GM12874 (cell line): ENCODE results near the gene MS4A15.

Source experiments
- TF ChIP-seq, protein P1 (sequence below): IDR thresholded peaks from 2 replicates; pipeline ENCODE4 v1.5.1; 2011; ENCODE audit warnings: low read depth, mild to moderate bottlenecking, control low read depth, low read length, moderate library complexity; ENCODE audit not compliant: insufficient read depth

The MS4A15 gene

DNA sequence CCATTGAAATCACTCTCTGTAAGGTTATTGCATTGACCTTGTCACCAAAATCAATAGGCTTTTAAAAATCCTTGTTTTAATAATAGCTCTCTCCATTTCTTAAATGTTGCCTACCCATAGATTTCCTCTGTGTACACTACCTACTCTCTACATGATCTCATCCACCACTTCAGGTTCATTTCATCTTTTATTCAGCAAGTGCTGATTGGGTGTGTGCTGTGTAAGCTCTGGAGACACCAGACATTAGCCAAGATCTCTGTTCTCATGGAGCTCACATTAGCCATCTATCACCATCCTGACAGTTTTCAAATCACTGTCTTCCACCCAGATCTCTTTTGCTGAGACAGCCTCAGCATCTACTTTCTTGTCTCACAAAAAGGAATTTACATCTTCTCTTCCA is 24.1 kb downstream of the MS4A15 start:
- TF ChIP-seq, protein P1, sequence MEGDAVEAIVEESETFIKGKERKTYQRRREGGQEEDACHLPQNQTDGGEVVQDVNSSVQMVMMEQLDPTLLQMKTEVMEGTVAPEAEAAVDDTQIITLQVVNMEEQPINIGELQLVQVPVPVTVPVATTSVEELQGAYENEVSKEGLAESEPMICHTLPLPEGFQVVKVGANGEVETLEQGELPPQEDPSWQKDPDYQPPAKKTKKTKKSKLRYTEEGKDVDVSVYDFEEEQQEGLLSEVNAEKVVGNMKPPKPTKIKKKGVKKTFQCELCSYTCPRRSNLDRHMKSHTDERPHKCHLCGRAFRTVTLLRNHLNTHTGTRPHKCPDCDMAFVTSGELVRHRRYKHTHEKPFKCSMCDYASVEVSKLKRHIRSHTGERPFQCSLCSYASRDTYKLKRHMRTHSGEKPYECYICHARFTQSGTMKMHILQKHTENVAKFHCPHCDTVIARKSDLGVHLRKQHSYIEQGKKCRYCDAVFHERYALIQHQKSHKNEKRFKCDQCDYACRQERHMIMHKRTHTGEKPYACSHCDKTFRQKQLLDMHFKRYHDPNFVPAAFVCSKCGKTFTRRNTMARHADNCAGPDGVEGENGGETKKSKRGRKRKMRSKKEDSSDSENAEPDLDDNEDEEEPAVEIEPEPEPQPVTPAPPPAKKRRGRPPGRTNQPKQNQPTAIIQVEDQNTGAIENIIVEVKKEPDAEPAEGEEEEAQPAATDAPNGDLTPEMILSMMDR = no peak

DNA sequence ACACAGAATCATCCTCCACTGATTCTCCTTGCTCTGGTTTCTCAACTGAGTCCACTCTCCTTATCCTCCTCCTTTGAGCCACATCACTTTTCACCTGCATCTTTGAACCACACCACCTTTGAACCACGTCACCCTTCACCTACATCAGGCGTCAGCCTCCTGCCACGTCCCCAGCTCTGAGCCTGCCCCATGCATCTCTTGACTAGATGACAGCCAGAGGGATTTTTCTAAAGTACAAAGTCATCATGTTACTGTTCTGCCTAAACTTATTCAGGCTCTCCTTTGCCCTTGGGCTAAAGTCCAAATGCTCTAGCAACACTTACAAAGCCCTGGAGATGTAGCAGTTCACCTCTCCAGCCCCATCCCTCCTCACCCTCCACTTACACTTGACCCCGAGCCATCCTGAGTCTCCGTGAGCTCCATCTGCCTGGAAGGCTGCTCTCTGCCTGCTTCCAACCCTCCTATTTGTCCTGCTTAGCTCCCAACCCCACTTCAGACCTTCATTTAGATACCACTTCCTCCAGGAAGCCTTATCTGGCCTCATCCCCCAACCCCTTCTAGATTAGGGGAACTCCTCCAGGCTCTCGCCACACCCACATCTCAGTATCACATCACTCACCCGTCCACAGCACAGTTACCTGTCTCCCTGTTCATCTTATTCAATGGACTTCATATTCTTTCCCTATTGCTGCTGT is 24.8 kb downstream of the MS4A15 start:
- TF ChIP-seq, protein P1 = no peak

DNA sequence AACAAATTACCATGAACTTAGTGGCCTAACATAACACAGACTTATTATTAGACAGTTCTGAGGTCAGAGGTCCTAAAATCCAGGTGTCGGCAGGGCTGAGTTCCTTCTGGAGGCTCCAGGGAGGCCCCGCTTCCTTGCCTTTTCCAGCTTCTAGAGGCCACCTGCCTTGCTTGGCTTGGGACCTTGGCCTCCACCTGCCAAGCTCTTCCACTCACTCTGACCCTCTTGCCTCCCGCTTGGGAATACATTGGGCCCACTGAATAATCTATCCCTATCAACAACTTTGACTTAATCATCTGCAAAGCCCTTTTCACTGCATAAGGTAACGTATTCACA is 25.3 kb downstream of the MS4A15 start:
- TF ChIP-seq, protein P1 = no peak

DNA sequence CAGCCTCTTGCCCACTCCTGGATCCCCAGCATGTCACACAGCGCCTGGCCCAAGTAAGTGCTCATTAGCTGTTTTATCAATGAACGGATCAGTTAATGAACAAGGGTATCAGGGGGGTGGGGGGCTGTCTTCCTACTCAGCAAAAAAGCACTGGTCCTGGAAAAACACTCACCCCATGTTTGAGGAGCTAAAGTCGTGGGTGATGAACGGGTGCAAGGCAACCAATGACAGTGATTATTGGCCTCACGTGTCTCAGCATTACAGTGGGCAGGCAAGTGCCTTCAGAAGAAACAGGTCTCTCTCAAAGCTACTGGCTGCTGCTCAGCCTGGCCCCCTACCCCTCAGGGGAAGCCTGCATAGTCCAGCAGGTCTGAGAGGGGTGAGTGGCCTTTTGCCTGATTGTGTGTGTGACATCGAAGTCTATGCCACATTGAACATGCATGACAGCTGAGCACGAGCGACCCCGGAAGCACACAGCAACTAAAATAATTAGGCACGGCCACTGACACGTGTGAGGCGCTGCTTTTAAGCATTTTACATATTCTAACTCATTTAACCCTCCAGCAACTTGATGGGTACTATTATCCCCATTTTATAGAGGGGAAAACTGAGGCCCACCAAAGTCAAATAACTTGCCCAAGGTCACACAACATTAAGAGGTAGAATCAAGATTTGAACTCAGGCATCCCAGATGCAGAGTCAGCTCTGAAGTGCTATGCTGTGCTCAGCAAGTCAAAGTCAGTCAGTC is 25.9 kb downstream of the MS4A15 start:
- TF ChIP-seq, protein P1 = no peak

DNA sequence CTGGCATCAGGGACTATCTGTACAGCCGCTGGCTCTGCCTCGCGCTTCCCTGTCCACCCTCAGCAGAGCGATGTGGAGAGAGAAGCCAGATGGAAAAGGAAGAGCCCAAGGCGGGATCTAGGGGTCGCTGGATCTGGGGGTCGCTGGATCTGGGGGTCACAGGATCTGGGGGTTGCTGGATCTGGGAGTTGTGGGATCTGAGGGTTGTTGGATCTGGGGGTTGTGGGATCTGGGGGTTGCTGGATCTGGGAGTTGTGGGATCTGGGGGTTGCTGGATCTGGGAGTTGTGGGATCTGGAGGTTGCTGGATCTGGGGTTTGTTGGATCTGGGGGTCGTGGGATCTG is 26.4 kb downstream of the MS4A15 start:
- TF ChIP-seq, protein P1 = no peak

DNA sequence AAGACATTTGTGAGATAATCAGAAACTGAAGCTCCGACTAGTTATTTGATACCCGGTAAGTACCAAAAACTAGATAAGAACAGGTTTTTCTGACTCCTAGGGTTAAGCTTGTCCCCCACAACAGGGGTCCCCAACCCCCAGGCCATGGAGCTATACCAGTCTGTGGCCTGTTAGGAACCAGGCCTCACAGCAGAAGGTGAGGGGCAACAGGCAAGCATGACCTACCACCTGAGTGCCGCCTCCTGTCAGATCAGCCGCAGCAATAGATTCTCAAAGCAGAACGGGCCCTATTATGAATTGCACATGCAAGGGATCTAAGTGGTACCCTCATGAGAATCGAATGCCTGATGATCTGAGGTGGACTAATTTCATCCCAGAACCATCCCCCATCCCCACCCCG is 27.2 kb downstream of the MS4A15 start:
- TF ChIP-seq, protein P1 = no peak

DNA sequence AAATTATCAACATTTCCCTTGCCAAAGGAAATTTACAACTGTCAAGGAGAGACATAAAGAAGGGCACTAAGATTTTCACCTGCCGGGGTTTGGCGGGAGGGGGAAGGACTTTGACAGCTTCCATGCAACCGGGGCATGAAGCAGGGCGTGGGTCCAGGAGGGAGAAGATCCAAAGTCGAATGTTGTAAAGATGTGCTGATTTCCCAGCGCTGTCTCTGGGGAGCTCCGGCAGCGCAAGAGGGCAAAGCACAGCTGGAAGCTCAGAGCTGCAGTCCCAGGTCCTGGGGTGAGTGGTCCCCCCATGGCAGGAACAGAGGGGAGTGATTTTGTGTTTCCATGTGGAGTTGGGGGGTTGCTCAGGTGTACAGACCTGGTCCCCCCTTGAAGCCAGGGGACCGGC is 28.5 kb downstream of the MS4A15 start, which contains the start of gene MS4A10:
Gene MS4A10, plus strand, starts transcription at position 198 of the 400 bp plus-strand sequence. CDS start 5,003 bp downstream, outside the sequence.
- TF ChIP-seq, protein P1 = no peak
